Kidney (tissue), 14 donors: ENCODE results near the gene LACTB. TPM values are rescaled to one million over a fixed set of nuclear protein-coding genes. Genes with fewer than 3 reads are reported as not detected.

Experiments
- DNase-seq, 5 donors: peaks; one replicate each; pipeline ENCODE4 v3.0.0-alpha.2; 2013 to 2020
- FAIRE-seq: peaks from 2 replicates; lab custom pipeline; 2012; peaks lifted over from hg19 to GRCh38; lab: Jason Lieb, UNC
- H3K27ac ChIP-seq, 2 donors: one replicate each; pipeline ENCODE4 v1.7.0; 2013; ENCODE audit warnings: low read depth in 2 of 2, low read length in 2 of 2, inconsistent platforms in 1 of 2
- H3K27me3 ChIP-seq: one replicate; pipeline ENCODE4 v1.7.1; 2013; ENCODE audit warnings: low read length, inconsistent platforms; ENCODE audit not compliant: control insufficient read depth, insufficient read depth
- H3K36me3 ChIP-seq, 3 donors: one replicate each; pipeline versions ENCODE4 v1.7.0 to v1.7.1; 2013; ENCODE audit warnings: low read length in 3 of 3, control low read depth in 1 of 3, inconsistent platforms in 1 of 3; ENCODE audit not compliant: insufficient read depth in 3 of 3, control insufficient read depth in 2 of 3
- H3K4me1 ChIP-seq, 3 donors: one replicate each; pipeline versions ENCODE4 v1.7.0 to v1.7.1; 2013; ENCODE audit warnings: low read length in 3 of 3, inconsistent platforms in 1 of 3, low read depth in 1 of 3; ENCODE audit not compliant: control insufficient read depth in 2 of 3, insufficient read depth in 2 of 3
- H3K4me3 ChIP-seq, 3 donors: one replicate each; pipeline versions ENCODE4 v1.7.0 to v1.8.1; 2013; ENCODE audit warnings: low read length in 3 of 3, control low read depth in 1 of 3, inconsistent platforms in 1 of 3
- H3K9ac ChIP-seq, 3 donors: one replicate each; pipeline versions ENCODE4 v1.7.0 to v1.7.1; 2013; ENCODE audit warnings: low read length in 3 of 3, control low read depth in 1 of 3, inconsistent platforms in 1 of 3
- H3K9me3 ChIP-seq, 3 donors: one replicate each; pipeline versions ENCODE4 v1.7.0 to v1.7.1; 2013; ENCODE audit warnings: low read length in 3 of 3, control low read depth in 1 of 3, inconsistent platforms in 1 of 3; ENCODE audit not compliant: control insufficient read depth in 2 of 3, insufficient read depth in 1 of 3
- intact Hi-C: fragments of 100-400 bp; cut with DNase I; formaldehyde crosslinking; loops from one replicate; pipeline ENCODE4 v1.11.1; 2022
- polyA plus RNA-seq: library from polyadenylated mRNA; stranded (reverse); fragments of 350-450 nt; fragmentation: Illumina TruSeq; extraction: RNeasy Lipid Tissue Mini Kit (QIAGEN cat#74804); gene quantifications from one replicate; pipeline ENCODE4 v1.2.3, GENCODE V29; 2014; ENCODE audit warnings: low read depth, low replicate concordance; ENCODE audit not compliant: insufficient read depth
- total RNA-seq: library from RNA; stranded (reverse); fragmentation: NEBNext Ultra II Directional; extraction: Animal tissue kit (Norgen Biotek cat#: 25700); gene quantifications from one replicate; pipeline ENCODE4 v1.2.1, GENCODE V29; 2021
- TF ChIP-seq, protein P1 (sequence below): IDR thresholded peaks from 3 replicates; pipeline ENCODE4 v1.5.1; 2012; ENCODE audit warnings: mild to moderate bottlenecking, moderate library complexity, borderline replicate concordance; ENCODE audit not compliant: insufficient read depth; ENCODE audit errors: extremely low read depth
- donor health status: control.
- donor health status: control.
- donor health status: control.
- donor health status: control.
- donor health status: control.
- donor health status: DM: yes; HTN: yes; CAD: no.
- donor health status: Normal renal cell carcinoma (clear cell type).

LACTB gene
- total and polyA plus RNA-seq, 2 donors from 2014 or later: 16.8 to 17.6 TPM

DNA sequence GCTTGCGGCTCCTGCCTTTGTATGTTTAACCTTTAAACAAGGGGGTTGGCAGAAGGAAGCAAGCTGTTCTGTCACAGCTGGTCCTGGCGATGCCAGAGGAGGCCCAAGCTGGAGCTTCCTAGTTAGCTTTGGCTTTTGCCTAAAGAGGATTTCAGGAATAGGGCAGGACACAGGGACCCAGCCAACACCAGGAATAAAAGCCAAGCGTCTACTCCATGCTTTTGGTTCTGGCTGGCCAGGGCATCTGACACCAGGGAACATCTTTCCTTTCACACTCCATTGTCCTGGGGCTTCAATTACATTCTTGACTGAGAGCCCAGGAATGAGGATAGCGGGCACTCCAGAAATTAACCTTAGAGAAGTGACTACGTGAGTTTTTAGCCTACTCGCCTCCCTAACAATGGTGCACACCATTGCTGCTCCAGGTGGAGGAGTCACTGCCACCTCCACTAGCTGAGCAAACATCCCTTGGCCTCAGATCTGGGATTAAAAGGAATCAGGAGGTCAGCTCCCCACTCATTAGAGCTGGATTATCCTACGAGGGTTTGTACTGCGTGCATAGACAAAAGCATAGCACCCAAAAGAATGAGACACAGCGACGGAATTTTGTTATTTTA lies 40.9 kb upstream of the LACTB start:
- DNase-seq (peak in 1 of 5 donors; percentile 58), FAIRE-seq (no peak)
- intact Hi-C loops: no loop called here
- Histone ChIP-seq H3K4me1 (peaks cover 0 to 3% (median 0%) of the 10 kb centered on the region in 3 donors), H3K27me3 (no peaks in the 10 kb centered on the region), H3K4me3 (no peak overlapping the region), H3K9ac (no peak overlapping the region), H3K27ac (no peak overlapping the region), H3K9me3 (no peaks in the 10 kb centered on the region), H3K36me3 (no peaks in the 10 kb centered on the region)
- TF ChIP-seq, protein P1, sequence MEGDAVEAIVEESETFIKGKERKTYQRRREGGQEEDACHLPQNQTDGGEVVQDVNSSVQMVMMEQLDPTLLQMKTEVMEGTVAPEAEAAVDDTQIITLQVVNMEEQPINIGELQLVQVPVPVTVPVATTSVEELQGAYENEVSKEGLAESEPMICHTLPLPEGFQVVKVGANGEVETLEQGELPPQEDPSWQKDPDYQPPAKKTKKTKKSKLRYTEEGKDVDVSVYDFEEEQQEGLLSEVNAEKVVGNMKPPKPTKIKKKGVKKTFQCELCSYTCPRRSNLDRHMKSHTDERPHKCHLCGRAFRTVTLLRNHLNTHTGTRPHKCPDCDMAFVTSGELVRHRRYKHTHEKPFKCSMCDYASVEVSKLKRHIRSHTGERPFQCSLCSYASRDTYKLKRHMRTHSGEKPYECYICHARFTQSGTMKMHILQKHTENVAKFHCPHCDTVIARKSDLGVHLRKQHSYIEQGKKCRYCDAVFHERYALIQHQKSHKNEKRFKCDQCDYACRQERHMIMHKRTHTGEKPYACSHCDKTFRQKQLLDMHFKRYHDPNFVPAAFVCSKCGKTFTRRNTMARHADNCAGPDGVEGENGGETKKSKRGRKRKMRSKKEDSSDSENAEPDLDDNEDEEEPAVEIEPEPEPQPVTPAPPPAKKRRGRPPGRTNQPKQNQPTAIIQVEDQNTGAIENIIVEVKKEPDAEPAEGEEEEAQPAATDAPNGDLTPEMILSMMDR: no peak

DNA sequence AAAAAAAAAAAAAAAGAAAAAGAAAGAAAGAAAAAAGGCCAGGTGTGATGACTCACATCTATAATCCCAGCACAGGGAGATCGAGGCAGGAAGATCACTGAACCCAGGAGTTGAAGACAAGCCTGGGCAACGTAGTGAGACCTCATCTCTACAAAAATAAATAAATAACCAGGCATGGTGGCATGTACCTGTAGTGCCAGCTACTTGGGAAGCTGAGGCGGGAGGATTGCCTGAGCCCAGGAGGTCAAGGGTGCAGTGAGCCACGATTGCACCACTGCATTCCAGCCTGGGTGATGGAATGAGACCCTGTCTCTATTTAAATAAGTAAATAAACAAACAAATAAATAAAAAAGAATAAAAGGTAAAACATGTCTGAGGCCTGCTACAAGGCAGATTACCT lies 39.3 kb upstream of the LACTB start:
- TF ChIP-seq, protein P1: no peak
- Histone ChIP-seq H3K4me1 (peaks cover 0 to 4% (median 0%) of the 10 kb centered on the region in 3 donors), H3K9me3 (no peaks in the 10 kb centered on the region), H3K27me3 (no peaks in the 10 kb centered on the region), H3K4me3 (no peak overlapping the region), H3K36me3 (no peaks in the 10 kb centered on the region), H3K27ac (no peak overlapping the region), H3K9ac (no peak overlapping the region)
- DNase-seq: no peak
- FAIRE-seq: no peak
- intact Hi-C loops: no loop called here

DNA sequence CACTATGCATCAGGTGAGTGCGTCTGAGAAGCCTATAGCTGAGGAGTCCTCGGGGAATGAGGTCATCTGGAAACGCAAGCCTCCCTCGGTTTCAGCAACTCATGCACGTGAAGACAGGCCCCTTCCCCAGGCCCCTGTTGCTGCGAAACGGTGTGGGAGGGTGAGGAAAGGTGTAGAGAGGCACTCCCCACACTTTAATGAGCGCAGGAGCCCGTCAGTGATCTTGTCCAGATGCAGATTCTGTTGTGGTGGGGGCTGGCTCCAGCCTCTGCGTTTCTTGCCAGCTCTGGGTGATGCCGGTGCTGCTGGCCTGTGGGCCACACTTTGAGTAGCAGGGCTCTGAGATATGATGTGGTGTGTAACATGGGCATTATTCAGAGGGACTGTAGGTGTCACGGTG lies 38.6 kb upstream of the LACTB start:
- intact Hi-C loops: no loop called here
- peaks cover 0 to 4% (median 0%) of the 10 kb centered on the region in 3 donors for H3K4me1 ChIP-seq
- no peak overlapping the region for H3K4me3 ChIP-seq
- H3K9ac ChIP-seq: no peak overlapping the region
- DNase-seq (peak in 4 of 5 donors; percentile 74 to 83 (median 83)), FAIRE-seq (no peak)
- no peaks in the 10 kb centered on the region for H3K9me3 ChIP-seq
- no peak overlapping the region for H3K27ac ChIP-seq
- TF ChIP-seq, protein P1: no peak
- no peaks in the 10 kb centered on the region for H3K36me3 ChIP-seq
- no peaks in the 10 kb centered on the region for H3K27me3 ChIP-seq

DNA sequence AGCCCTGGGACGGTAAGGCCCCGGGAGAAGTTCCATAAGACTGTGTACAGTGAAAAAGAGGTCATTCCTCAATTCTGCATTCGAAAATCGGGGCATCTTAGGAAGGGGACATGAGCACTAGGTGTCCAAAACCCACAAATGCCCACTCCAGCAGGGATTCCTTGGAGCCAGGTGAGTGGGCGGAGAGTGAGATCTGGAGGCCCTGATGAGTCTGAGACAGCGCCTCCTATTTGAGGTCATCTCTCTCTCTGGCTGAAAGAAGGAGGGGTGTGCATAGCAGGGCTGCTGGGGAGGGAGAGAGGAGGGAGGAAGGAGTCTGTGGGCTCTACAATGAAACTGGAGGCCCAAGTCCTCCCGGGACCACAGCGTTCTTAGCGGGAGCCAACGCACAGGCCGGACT lies 38.1 kb upstream of the LACTB start:
- DNase-seq (peak in 1 of 5 donors; percentile 42), FAIRE-seq (no peak)
- no peaks in the 10 kb centered on the region for H3K36me3 ChIP-seq
- TF ChIP-seq, protein P1: no peak
- H3K27me3 ChIP-seq: no peaks in the 10 kb centered on the region
- intact Hi-C loops: no loop called here
- no peak overlapping the region for H3K9ac ChIP-seq
- no peak overlapping the region for H3K4me3 ChIP-seq
- peaks cover 0 to 4% (median 0%) of the 10 kb centered on the region in 3 donors for H3K4me1 ChIP-seq
- no peak overlapping the region for H3K27ac ChIP-seq
- no peaks in the 10 kb centered on the region for H3K9me3 ChIP-seq
